Lung (tissue), 12 donors: ENCODE measurements around the gene CPSF4L. TPM values are rescaled to one million over a fixed set of nuclear protein-coding genes. Genes with fewer than 3 reads are reported as not detected.

Source experiments
- ATAC-seq: fragments of 200-7000 bp; cut with Tn5 transposase; one replicate; pipeline ENCODE4 v1.9.1; 2020; ENCODE audit warnings: moderate number of reproducible peaks; ENCODE audit not compliant: insufficient read depth, low FRiP score
- DNase-seq, 3 donors: peaks; one replicate each; pipeline ENCODE4 v3.0.0-alpha.2; 2013 to 2017
- H3K27ac ChIP-seq, 2 donors: one replicate each; pipeline ENCODE4 v1.5.1; 2013; ENCODE audit warnings: mild to moderate bottlenecking in 2 of 2, moderate library complexity in 2 of 2, control low read depth in 1 of 2, inconsistent platforms in 1 of 2, low read depth in 1 of 2, low read length in 1 of 2
- H3K27me3 ChIP-seq, 3 donors: one replicate each; pipeline ENCODE4 v1.5.1; 2013; ENCODE audit warnings: low read length in 2 of 3; ENCODE audit not compliant: control insufficient read depth in 3 of 3, insufficient read depth in 3 of 3
- H3K36me3 ChIP-seq, 4 donors: one replicate each; pipeline ENCODE4 v1.5.1; 2013; ENCODE audit warnings: low read length in 4 of 4, mild to moderate bottlenecking in 1 of 4, moderate library complexity in 1 of 4; ENCODE audit not compliant: control insufficient read depth in 4 of 4, insufficient read depth in 4 of 4
- H3K4me1 ChIP-seq, 5 donors: one replicate each; pipeline ENCODE4 v1.5.1; 2013; ENCODE audit warnings: low read length in 5 of 5, mild to moderate bottlenecking in 2 of 5, moderate library complexity in 1 of 5; ENCODE audit not compliant: control insufficient read depth in 5 of 5, insufficient read depth in 5 of 5
- H3K4me3 ChIP-seq: one replicate; pipeline ENCODE4 v1.5.1; 2013; ENCODE audit warnings: mild to moderate bottlenecking, control low read depth, moderate library complexity
- H3K9ac ChIP-seq, 2 donors: one replicate each; pipeline ENCODE4 v1.5.1; 2013; ENCODE audit warnings: low read length in 2 of 2, control low read depth in 1 of 2; ENCODE audit not compliant: insufficient read depth in 1 of 2
- H3K9me3 ChIP-seq, 4 donors: one replicate each; pipeline ENCODE4 v1.5.1; 2013; ENCODE audit warnings: low read length in 3 of 4, mild to moderate bottlenecking in 1 of 4, moderate library complexity in 1 of 4; ENCODE audit not compliant: control insufficient read depth in 4 of 4, insufficient read depth in 3 of 4
- CTCF ChIP-seq: IDR thresholded peaks from 2 replicates; pipeline ENCODE4 v1.5.1; 2012; ENCODE audit warnings: mild to moderate bottlenecking; ENCODE audit errors: control extremely low read depth, extremely low read depth
- WGBS, 2 donors: extraction: QIAGEN DNeasy Blood & Tissue Kit; methylation state at CpG; one replicate each; pipeline ENCODE4 v1.1.7; 2013; 5-methylcytosine and 5-hydroxymethylcytosine counted together
- polyA plus RNA-seq, 2 donors: library from polyadenylated mRNA; stranded (reverse); fragments of 200-250 nt; gene quantifications; one replicate each; pipeline ENCODE4 v1.2.1, GENCODE V29; 2013
- total RNA-seq, 2 donors: library from RNA; depleted of rRNA in 1 of 2; stranded (reverse); fragments of >200 nt in 1 of 2; gene quantifications; one replicate each; pipeline ENCODE4 v1.2.1, GENCODE V29; 2014 to 2021
- donor health status: control.
- donor health status: control.
- donor health status: Bipolar disorder and iron deficiency.
- donor health status: healthy.
- donor health status: DM: yes; HTN: yes; CAD: no.

Gene CPSF4L
- total and polyA plus RNA-seq, 4 donors, result not detected

- DNase-seq (peak in 1 of 3 donors; percentile 51), ATAC-seq (peak; percentile 39)
- Histone ChIP-seq H3K9ac (no peak overlapping the region), H3K27me3 (no peaks in the 10 kb centered on the region), H3K27ac (peak overlapping the region; percentile 83 to 91), H3K9me3 (no peaks in the 10 kb centered on the region), H3K36me3 (peaks cover 0 to 9% (median 5%) of the 10 kb centered on the region in 4 donors), H3K4me3 (no peak overlapping the region), H3K4me1 (peaks cover 35 to 62% (median 42%) of the 10 kb centered on the region in 5 donors)
- 57 to 66% methylated on average over 9 of the region's 9 CpGs for WGBS, 2 donors
- no peak for TF ChIP-seq CTCF
These were observed 31.8 kb upstream of the CPSF4L start for GRCh38 chr17:73293480-73293911.

- peak overlapping the region; percentile 83 to 91 for H3K27ac ChIP-seq
- H3K36me3 ChIP-seq, result peaks cover 0 to 11% (median 5%) of the 10 kb centered on the region in 4 donors
- TF ChIP-seq CTCF, result no peak
- peaks cover 31 to 57% (median 42%) of the 10 kb centered on the region in 5 donors for H3K4me1 ChIP-seq
- ATAC-seq (no peak), DNase-seq (no peak)
- H3K9me3 ChIP-seq, result no peaks in the 10 kb centered on the region
- H3K27me3 ChIP-seq, result no peaks in the 10 kb centered on the region
- 83 to 89% methylated on average over 11 of the region's 11 CpGs for WGBS, 2 donors
- H3K9ac ChIP-seq, result no peak overlapping the region
- H3K4me3 ChIP-seq, result no peak overlapping the region
These were observed 31.4 kb upstream of the CPSF4L start for GRCh38 chr17:73293031-73293430.

- Histone ChIP-seq H3K27me3 (no peaks in the 10 kb centered on the region), H3K4me3 (no peak overlapping the region), H3K27ac (peak overlapping the region; percentile 88 to 95), H3K36me3 (peaks cover 0 to 14% (median 5%) of the 10 kb centered on the region in 4 donors), H3K4me1 (peaks cover 28 to 65% (median 46%) of the 10 kb centered on the region in 5 donors), H3K9ac (peak overlapping the region in 1 of 2 donors; percentile 17), H3K9me3 (no peaks in the 10 kb centered on the region)
- no peak for TF ChIP-seq CTCF
- DNase-seq (no peak), ATAC-seq (no peak)
- 60 to 73% methylated on average over 12 of the region's 12 CpGs for WGBS, 2 donors
These were observed 30.4 kb upstream of the CPSF4L start for GRCh38 chr17:73292031-73292531.
